H1 (cell line): Measurements from ENCODE around the gene TMEM161B. TPM values are rescaled to one million over a fixed set of nuclear protein-coding genes. Genes with fewer than 3 reads are reported as not detected.

Source experiments
- CTCF ChIA-PET: fragments of 300-600 bp; sonication (Branson Sonifier 250); formaldehyde crosslinking; loops from one replicate; lab custom pipeline; 2021; ENCODE audit not compliant: partially characterized antibody; lab: Charles Lee
- POLR2A ChIA-PET: fragments of 300-600 bp; sonication (Branson Sonifier 250); formaldehyde crosslinking; loops from one replicate; lab custom pipeline; 2021; ENCODE audit warnings: inconsistent platforms; ENCODE audit not compliant: partially characterized antibody; lab: Charles Lee
- DNase-seq, 2 experiments: peaks; one replicate each; pipeline versions ENCODE4 v3.0.0 to v3.0.0-alpha.2; 2010 to 2022; ENCODE audit warnings: low spot score in 2 of 2, low read depth in 1 of 2, mixed read lengths in 1 of 2
- FAIRE-seq: peaks from 2 replicates; lab custom pipeline; 2011; peaks lifted over from hg19 to GRCh38; lab: Jason Lieb, UNC
- H2AFZ ChIP-seq: 2 replicates; pipeline ENCODE4 v1.8.1; 2012; ENCODE audit warnings: low read length, inconsistent platforms
- H2AK5ac ChIP-seq: 2 replicates; pipeline ENCODE4 v1.6.1; 2013; ENCODE audit warnings: low read depth, low read length
- H2BK120ac ChIP-seq: replicated peaks from 2 replicates; pipeline ENCODE3; 2013; ENCODE audit warnings: low read depth, low read length, inconsistent platforms
- H2BK12ac ChIP-seq: 2 replicates; pipeline ENCODE4 v1.6.1; 2013; ENCODE audit warnings: low read depth, low read length
- H2BK15ac ChIP-seq: 2 replicates; pipeline ENCODE4 v1.6.1; 2013; ENCODE audit warnings: low read length
- H2BK20ac ChIP-seq: 2 replicates; pipeline ENCODE4 v1.6.1; 2013; ENCODE audit warnings: low read length
- H2BK5ac ChIP-seq: 2 replicates; pipeline ENCODE4 v1.6.1; 2013; ENCODE audit warnings: low read depth, low read length
- H3K14ac ChIP-seq: 2 replicates; pipeline ENCODE4 v1.6.1; 2013; ENCODE audit warnings: inconsistent platforms; ENCODE audit not compliant: insufficient read length
- H3K18ac ChIP-seq: 2 replicates; pipeline ENCODE4 v1.6.1; 2013; ENCODE audit warnings: low read length; ENCODE audit errors: extremely low read depth
- H3K23ac ChIP-seq: 2 replicates; pipeline ENCODE4 v1.6.1; 2013; ENCODE audit warnings: inconsistent platforms; ENCODE audit not compliant: insufficient read length
- H3K23me2 ChIP-seq: 2 replicates; pipeline ENCODE4 v1.6.1; 2013; ENCODE audit warnings: low read depth, low read length
- H3K27ac ChIP-seq: 2 replicates; pipeline ENCODE4 v1.6.1; 2011; ENCODE audit warnings: low read depth, low read length, inconsistent platforms
- H3K27me3 ChIP-seq, 4 experiments: replicated peaks in 1 of 4; 1 replicate in 1 of 4; 2 replicates in 3 of 4; pipeline versions ENCODE4 v1.6.1 to v1.8.1; 2011 to 2013; ENCODE audit warnings: low read length in 3 of 4, mild to moderate bottlenecking in 3 of 4, inconsistent platforms in 2 of 4, mixed read lengths in 2 of 4, moderate library complexity in 1 of 4; ENCODE audit not compliant: control insufficient read depth in 3 of 4, insufficient read depth in 3 of 4; ENCODE audit errors: extremely low read depth in 1 of 4
- H3K36me3 ChIP-seq, 4 experiments: 2 replicates each; pipeline versions ENCODE4 v1.6.1 to v1.8.1; 2011 to 2013; ENCODE audit warnings: mild to moderate bottlenecking in 4 of 4, low read length in 3 of 4, moderate library complexity in 2 of 4, control low read depth in 1 of 4, inconsistent platforms in 1 of 4; ENCODE audit not compliant: insufficient read depth in 4 of 4, control insufficient read depth in 2 of 4
- H3K4ac ChIP-seq: replicated peaks from 2 replicates; pipeline ENCODE3; 2013; ENCODE audit warnings: low read length, low read depth, mixed read lengths, inconsistent platforms; ENCODE audit not compliant: insufficient read length
- H3K4me1 ChIP-seq, 4 experiments: replicated peaks in 1 of 4; 1 replicate in 1 of 4; 2 replicates in 3 of 4; pipeline versions ENCODE4 v1.6.1 to v1.8.1; 2011 to 2013; ENCODE audit warnings: low read length in 3 of 4, inconsistent platforms in 2 of 4, mixed read lengths in 1 of 4; ENCODE audit not compliant: insufficient read depth in 4 of 4, control insufficient read depth in 3 of 4
- H3K4me2 ChIP-seq, 2 experiments: 2 replicates each; pipeline versions ENCODE4 v1.6.1 to v1.8.1; 2011 to 2013; ENCODE audit warnings: low read depth in 2 of 2, low read length in 2 of 2, control low read depth in 1 of 2, inconsistent platforms in 1 of 2, mild to moderate bottlenecking in 1 of 2; ENCODE audit not compliant: insufficient read depth in 1 of 2
- H3K4me3 ChIP-seq, 4 experiments: fragments of 200-600, 300-600 bp in 1 of 4; sonication (generic), shearing (Covaris generic), sonication (Bioruptor Twin) in 1 of 4; 2 replicates each; pipeline versions ENCODE4 v1.5.1 to v1.8.1; 2011 to 2016; ENCODE audit warnings: low read length in 4 of 4, low read depth in 3 of 4, control low read depth in 2 of 4, inconsistent platforms in 2 of 4, mild to moderate bottlenecking in 2 of 4, mixed read lengths in 1 of 4, moderate library complexity in 1 of 4; ENCODE audit not compliant: insufficient read depth in 2 of 4; ENCODE audit errors: extremely low read depth in 1 of 4
- H3K56ac ChIP-seq: replicated peaks from 2 replicates; pipeline ENCODE3; 2013; ENCODE audit warnings: low read depth, mild to moderate bottlenecking, mixed read lengths, low read length, inconsistent platforms; ENCODE audit not compliant: insufficient read length
- H3K79me1 ChIP-seq: 2 replicates; pipeline ENCODE4 v1.6.1; 2013; ENCODE audit warnings: low read depth, low read length, control low read depth
- H3K79me2 ChIP-seq, 2 experiments: 2 replicates each; pipeline versions ENCODE4 v1.6.1 to v1.8.1; 2012 to 2013; ENCODE audit warnings: low read length in 2 of 2, mild to moderate bottlenecking in 2 of 2, inconsistent platforms in 1 of 2; ENCODE audit not compliant: insufficient read depth in 2 of 2, control insufficient read depth in 1 of 2
- H3K9ac ChIP-seq, 4 experiments: replicated peaks in 1 of 4; 1 replicate in 1 of 4; 2 replicates in 3 of 4; pipeline versions ENCODE4 v1.6.1 to v1.8.1; 2011 to 2013; ENCODE audit warnings: low read depth in 3 of 4, low read length in 3 of 4, control low read depth in 2 of 4, mild to moderate bottlenecking in 2 of 4, moderate library complexity in 2 of 4, inconsistent platforms in 1 of 4; ENCODE audit errors: extremely low read depth in 1 of 4
- H3K9me3 ChIP-seq, 2 experiments: 2 replicates each; pipeline versions ENCODE4 v1.6.1 to v1.8.1; 2012 to 2013; ENCODE audit warnings: mild to moderate bottlenecking in 2 of 2, moderate library complexity in 2 of 2, control low read depth in 1 of 2, inconsistent platforms in 1 of 2, low read depth in 1 of 2, low read length in 1 of 2, mixed read lengths in 1 of 2; ENCODE audit not compliant: insufficient read depth in 2 of 2
- H4K20me1 ChIP-seq, 2 experiments: replicated peaks in 1 of 2; 2 replicates each; pipeline versions ENCODE3 to v1.8.1; 2011 to 2013; ENCODE audit warnings: inconsistent platforms in 2 of 2, low read length in 2 of 2, mild to moderate bottlenecking in 1 of 2; ENCODE audit not compliant: insufficient read depth in 2 of 2, control insufficient read depth in 1 of 2
- H4K5ac ChIP-seq: 2 replicates; pipeline ENCODE4 v1.6.1; 2013; ENCODE audit warnings: low read length, low read depth, mixed read lengths, inconsistent platforms; ENCODE audit not compliant: insufficient read length
- H4K8ac ChIP-seq: 2 replicates; pipeline ENCODE4 v1.8.0; 2013; ENCODE audit warnings: mild to moderate bottlenecking, moderate library complexity, low read length, inconsistent platforms; ENCODE audit not compliant: insufficient read depth; ENCODE audit errors: extremely low read depth
- H4K91ac ChIP-seq: replicated peaks from 2 replicates; pipeline ENCODE3; 2013; ENCODE audit warnings: low read length, mixed read lengths, inconsistent platforms; ENCODE audit not compliant: insufficient read length
- ASH2L ChIP-seq: fragments of 200-600, 300-600 bp; sonication (generic); IDR thresholded peaks from one replicate; pipeline ENCODE4 v1.7.1; 2017; ENCODE audit warnings: low read length
- ATF3 ChIP-seq: IDR thresholded peaks from 2 replicates; pipeline ENCODE4 v1.6.1; 2011; ENCODE audit warnings: low read depth, mild to moderate bottlenecking, low read length; ENCODE audit not compliant: insufficient read depth
- CTCF ChIP-seq, 3 experiments: IDR thresholded peaks; 1 replicate in 2 of 3; 2 replicates in 1 of 3; pipeline versions ENCODE4 v1.5.1 to v1.6.1; 2011; ENCODE audit warnings: low read length in 3 of 3, mild to moderate bottlenecking in 3 of 3, inconsistent platforms in 2 of 3, low read depth in 1 of 3, moderate library complexity in 1 of 3; ENCODE audit not compliant: insufficient read depth in 1 of 3; ENCODE audit errors: control extremely low read depth in 1 of 3
- EP300 ChIP-seq, 2 experiments: IDR thresholded peaks; 1 replicate in 1 of 2; 2 replicates in 1 of 2; pipeline ENCODE4 v1.6.1; 2011 to 2012; ENCODE audit warnings: low read depth in 2 of 2, low read length in 2 of 2, mild to moderate bottlenecking in 2 of 2, borderline replicate concordance in 1 of 2, inconsistent platforms in 1 of 2, moderate library complexity in 1 of 2
- MAFK ChIP-seq: IDR thresholded peaks from 2 replicates; pipeline ENCODE4 v1.6.1; 2012; ENCODE audit warnings: low read depth, mild to moderate bottlenecking, improper control_type of control experiment, low read length
- MAX ChIP-seq: IDR thresholded peaks from 2 replicates; pipeline ENCODE4 v1.6.1; 2012; ENCODE audit warnings: inconsistent platforms
- SIRT6 ChIP-seq: IDR thresholded peaks from one replicate; pipeline ENCODE4 v1.7.1; 2012; ENCODE audit warnings: low read length, inconsistent platforms
- TAF7 ChIP-seq: optimal IDR thresholded peaks from 2 replicates; pipeline ENCODE3; 2011; ENCODE audit warnings: low read depth, mild to moderate bottlenecking, inconsistent platforms, low read length, moderate library complexity, borderline replicate concordance
- WGBS, 2 experiments: shearing (Covaris generic) in 1 of 2; methylation state at CpG; one replicate each; pipeline versions ENCODE4 v1.1.6 to v1.1.7; 2013 to 2015; ENCODE audit warnings: low lambda C conversion rate in 2 of 2, mixed read lengths in 2 of 2, inconsistent platforms in 1 of 2, low coverage in 1 of 2, missing lambda C conversion rate in 1 of 2; ENCODE audit not compliant: insufficient replicate concordance in 2 of 2, insufficient coverage in 1 of 2, insufficient read length in 1 of 2; ENCODE audit errors: extremely low coverage in 1 of 2, missing lambda C conversion rate in 1 of 2; 5-methylcytosine and 5-hydroxymethylcytosine counted together
- polyA plus RNA-seq, 7 experiments: library from polyadenylated mRNA; depleted of rRNA in 3 of 7; stranded (reverse) in 5 of 7; unstranded in 2 of 7; fragments of >200 nt in 5 of 7; fragments of 200-250 nt in 2 of 7; gene quantifications; 1 replicate in 5 of 7; 2 replicates in 1 of 7; 4 replicates in 1 of 7; pipeline versions ENCODE4 v1.2.1 to v1.2.3, GENCODE V29; 2011 to 2013; ENCODE audit warnings: missing spikeins in 2 of 7, mixed read lengths in 2 of 7
- total RNA-seq: library from RNA; stranded (reverse); fragmentation: NEBNext Ultra II Directional; extraction: Animal tissue kit (Norgen Biotek cat#: 25700); gene quantifications from 2 replicates; pipeline ENCODE4 v1.2.1, GENCODE V29; 2021

Gene TMEM161B
- total and polyA plus RNA-seq, 2 of the 8 experiments (the other 6 are each of a cell fraction or from before 2014, with no cell fraction given), result 7.4 to 13.8 TPM

GRCh38 chr5:88190106-88190834 is 78.4 kb downstream of the TMEM161B start:
- no peak overlapping the region for H2AK5ac ChIP-seq
- no peak overlapping the region for H4K5ac ChIP-seq
- H3K4me2 ChIP-seq, result no peak overlapping the region
- ChIA-PET POLR2A (interaction anchor here (0.9 to 1.8 kb wide), 2 partner anchors 12 to 14 kb away, joined by 3 to 5 read pairs; no protein-coding TSS in a partner anchor), CTCF (interaction anchor here (0.6 to 3.6 kb wide), 20 partner anchors 10 to 502 kb away, joined by 3 to 11 read pairs (median 3); no protein-coding TSS in a partner anchor)
- H3K36me3 ChIP-seq, result peaks cover 0 to 5% (median 1%) of the 10 kb centered on the region in 4 experiments; a peak in 3 of 8 replicates
- H3K23me2 ChIP-seq, result no peaks in the 10 kb centered on the region
- no peak overlapping the region for H4K91ac ChIP-seq
- no peak overlapping the region for H2BK120ac ChIP-seq
- WGBS, 2 experiments, result 89% methylated on average over 9 of the region's 9 CpGs; no CpG with 5 or more reads in 1 of the 2 experiments
- H3K14ac ChIP-seq, result no peak overlapping the region
- H3K79me1 ChIP-seq, result no peaks in the 10 kb centered on the region
- no peak overlapping the region for H4K8ac ChIP-seq
- DNase-seq (peak in 1 of 2 experiments; percentile 25), FAIRE-seq (peak; percentile 13)
- H3K4ac ChIP-seq, result no peak overlapping the region
- no peak overlapping the region for H3K9ac ChIP-seq
- no peak overlapping the region for H3K18ac ChIP-seq
- no peak overlapping the region for H3K27ac ChIP-seq
- no peak overlapping the region for H2BK20ac ChIP-seq
- no peaks in the 10 kb centered on the region for H4K20me1 ChIP-seq
- no peaks in the 10 kb centered on the region for H3K79me2 ChIP-seq
- no peak overlapping the region for H3K23ac ChIP-seq
- H3K4me1 ChIP-seq, result peaks cover 0 to 2% (median 0%) of the 10 kb centered on the region in 4 experiments; a peak in 1 of 7 replicates
- no peak overlapping the region for H3K56ac ChIP-seq
- no peak overlapping the region for H2AFZ ChIP-seq
- no peak overlapping the region for H2BK12ac ChIP-seq
- peaks cover 5 to 12% of the 10 kb centered on the region in 2 experiments; a peak in 3 of 4 replicates for H3K9me3 ChIP-seq
- no peak overlapping the region for H2BK5ac ChIP-seq
- H3K4me3 ChIP-seq, result no peak overlapping the region
- no peak overlapping the region for H2BK15ac ChIP-seq
- no peaks in the 10 kb centered on the region for H3K27me3 ChIP-seq
- TF ChIP-seq CTCF (IDR thresholded peaks at IDR 0.05; ENCODE audit: control extremely low read depth in 1 of 3, insufficient read depth in 1 of 3, low read depth in 1 of 3, low read length in 3 of 3), result peak in 2 of 3 experiments; percentile 42 to 50; a peak in 3 of 4 replicates
- no peak for TF ChIP-seq ASH2L
- no peak for TF ChIP-seq EP300 (IDR thresholded peaks at IDR 0.05; ENCODE audit: borderline replicate concordance in 1 of 2, low read depth in 2 of 2, low read length in 2 of 2)
- no peak for TF ChIP-seq MAX
- no peak for TF ChIP-seq ATF3
- TF ChIP-seq SIRT6, result no peak
- no peak for TF ChIP-seq TAF7
- no peak for TF ChIP-seq MAFK
